ENCODE data around the gene BBLN. TPM values are rescaled to one million over a fixed set of nuclear protein-coding genes. Genes with fewer than 3 reads are reported as not detected.

Gene BBLN
- total RNA-seq, 2 donors from 2014 or later: 65.7 to 82.1 TPM

- 78 to 89% methylated on average over 5 to 26 of the region's 26 CpGs for WGBS, 2 experiments (ENCODE audit: insufficient coverage in 1 of 2, insufficient read length in 1 of 2)
- H3K9ac ChIP-seq (ENCODE audit: extremely low read depth, low read length, poor library complexity, severe bottlenecking): no peak overlapping the region
- no peak overlapping the region for H3K27ac Mint-ChIP-seq
- no peaks in the 10 kb centered on the region for H3K9me3 Mint-ChIP-seq
- no peaks in the 10 kb centered on the region for H3K9me3 ChIP-seq (ENCODE audit: control insufficient read depth, low read length)
- no peak overlapping the region for H3K27ac ChIP-seq (ENCODE audit: low read depth, low read length)
- H3K4me3 Mint-ChIP-seq: no peak overlapping the region
- DNase-seq: peak; percentile 46
- H3K4me1 Mint-ChIP-seq: peaks cover 3% of the 10 kb centered on the region
- H3K36me3 ChIP-seq (ENCODE audit: control insufficient read depth, insufficient read depth, low read length): no peaks in the 10 kb centered on the region
- H3K36me3 Mint-ChIP-seq (ENCODE audit: low read depth): no peaks in the 10 kb centered on the region
- no peak overlapping the region for H3K4me3 ChIP-seq (ENCODE audit: low read length)
- H3K4me1 ChIP-seq (ENCODE audit: control insufficient read depth, insufficient read depth, low read length): no peaks in the 10 kb centered on the region
- H3K27me3 Mint-ChIP-seq (ENCODE audit: insufficient read depth): peaks cover 6% of the 10 kb centered on the region
- no peak for TF ChIP-seq CTCF (conservative IDR thresholded peaks at IDR 0.05)
- no peaks in the 10 kb centered on the region for H3K27me3 ChIP-seq (ENCODE audit: control insufficient read depth, insufficient read depth, low read length, poor library complexity, severe bottlenecking)
Measured at GRCh38 chr9:128153060-128153946, 6.8 kb upstream of the BBLN start.

- peak; percentile 39 for DNase-seq
- H3K9me3 Mint-ChIP-seq: no peaks in the 10 kb centered on the region
Measured at GRCh38 chr9:128153947-128154695, 5.9 kb upstream of the BBLN start.

More at GRCh38 chr9:128153947-128154695, 5.9 kb upstream of the BBLN start:
- H3K27me3 ChIP-seq (ENCODE audit: control insufficient read depth, insufficient read depth, low read length, poor library complexity, severe bottlenecking): no peaks in the 10 kb centered on the region
- H3K9ac ChIP-seq (ENCODE audit: extremely low read depth, low read length, poor library complexity, severe bottlenecking): no peak overlapping the region
- no peak overlapping the region for H3K4me3 ChIP-seq (ENCODE audit: low read length)
- Mint-ChIP-seq H3K4me3 (no peak overlapping the region), H3K4me1 (peaks cover 3% of the 10 kb centered on the region), H3K27me3 (ENCODE audit: insufficient read depth) (peaks cover 6% of the 10 kb centered on the region), H3K36me3 (ENCODE audit: low read depth) (no peaks in the 10 kb centered on the region), H3K27ac (no peak overlapping the region)
- H3K9me3 ChIP-seq (ENCODE audit: control insufficient read depth, low read length): no peaks in the 10 kb centered on the region
- H3K4me1 ChIP-seq (ENCODE audit: control insufficient read depth, insufficient read depth, low read length): no peaks in the 10 kb centered on the region
- no peak for TF ChIP-seq CTCF (conservative IDR thresholded peaks at IDR 0.05)
- WGBS, 2 experiments (ENCODE audit: insufficient coverage in 1 of 2, insufficient read length in 1 of 2): 84 to 94% methylated on average over 5 to 13 of the region's 13 CpGs
- H3K27ac ChIP-seq (ENCODE audit: low read depth, low read length): no peak overlapping the region
- H3K36me3 ChIP-seq (ENCODE audit: control insufficient read depth, insufficient read depth, low read length): no peaks in the 10 kb centered on the region

Measured in endodermal cell (in vitro differentiated cells).